Measurements from ENCODE around the gene C2orf92.
"Not testable (repeated sequence)": the region's sequence is repeated elsewhere in the genome, so short reads cannot be mapped to it uniquely, and the experiment has no call there.

Gene C2orf92

GRCh38 chr2:97669448-97669847 is at the start of gene C2orf92:
Gene C2orf92, plus strand, starts transcription at chr2:97669713. Its CDS starts 76 bp downstream, at chr2:97669789.
- no peak for DNase-seq

GRCh38 chr2:97620492-97620891 is 49.0 kb upstream of the C2orf92 start:
- not testable (repeated sequence) for DNase-seq

DNA sequence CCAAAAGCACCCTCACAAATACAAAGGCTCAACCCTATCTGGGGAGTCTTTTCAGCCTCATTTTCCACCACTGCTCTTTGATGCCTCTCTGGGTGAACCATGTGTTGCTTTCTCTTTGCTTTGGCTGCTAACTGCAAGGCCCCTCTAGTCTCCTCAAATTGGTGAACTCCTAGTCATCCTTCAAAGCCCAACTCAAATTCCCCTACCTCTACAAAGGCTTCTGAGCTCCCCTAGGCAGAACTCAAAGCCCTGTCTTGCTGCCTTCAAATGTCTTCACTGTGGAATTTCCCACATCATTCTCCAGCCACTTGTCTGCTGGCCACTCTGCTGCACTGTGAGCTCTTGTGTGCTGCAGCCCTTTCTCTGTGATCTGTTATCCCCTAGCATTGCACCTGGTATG is 46.5 kb upstream of the C2orf92 start:
- not testable (repeated sequence) for DNase-seq

DNA sequence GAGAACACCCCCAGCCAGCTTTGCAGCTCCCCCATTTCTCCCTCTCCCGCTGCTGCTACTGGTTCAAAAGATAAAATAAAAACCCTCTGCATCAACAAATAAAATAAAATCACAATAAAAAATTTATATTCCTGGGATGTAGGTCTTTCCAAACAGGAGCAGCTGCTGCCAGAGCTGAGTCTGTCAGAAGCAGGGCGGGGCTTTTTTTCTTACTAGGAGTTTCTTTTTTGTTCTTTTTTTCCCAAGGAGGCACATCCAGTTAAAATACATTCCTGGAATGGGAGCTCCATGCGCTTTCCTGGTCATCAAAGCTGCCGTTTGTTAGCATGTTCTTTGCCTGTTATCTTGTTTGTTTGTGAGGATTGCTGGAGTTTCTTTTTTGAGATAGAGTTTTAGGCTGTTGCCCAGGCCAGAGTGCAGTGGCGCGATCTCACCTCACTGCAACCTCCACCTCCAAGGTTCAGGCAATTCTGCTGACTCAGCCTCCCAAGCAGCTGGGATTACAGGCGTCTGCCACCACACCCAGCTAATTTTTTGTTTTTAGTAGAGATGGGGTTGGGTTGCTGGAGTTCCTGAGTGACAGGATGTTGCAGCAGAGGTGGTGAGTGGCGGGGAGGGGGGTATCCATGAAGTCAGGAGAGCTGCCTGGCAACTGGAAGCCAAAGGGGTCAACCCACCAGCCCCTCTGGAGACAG is 44.0 kb upstream of the C2orf92 start:
- DNase-seq: not testable (repeated sequence)

- DNase-seq: not testable (repeated sequence)
Measured at GRCh38 chr2:97626049-97626430, 43.5 kb upstream of the C2orf92 start.

- DNase-seq: no peak
Measured at GRCh38 chr2:97644023-97644717, 25.3 kb upstream of the C2orf92 start.

GRCh38 chr2:97645112-97645694 is 24.3 kb upstream of the C2orf92 start:
- DNase-seq: peak; percentile 53

- DNase-seq: peak; percentile 99
Measured at GRCh38 chr2:97645695-97646629, 23.6 kb upstream of the C2orf92 start, which contains the start of gene COX5B. Gene COX5B, plus strand, starts transcription at chr2:97646062. Its CDS starts 25 bp downstream, at chr2:97646087.

GRCh38 chr2:97646977-97647376 is 22.5 kb upstream of the C2orf92 start:
- no peak for DNase-seq

DNA sequence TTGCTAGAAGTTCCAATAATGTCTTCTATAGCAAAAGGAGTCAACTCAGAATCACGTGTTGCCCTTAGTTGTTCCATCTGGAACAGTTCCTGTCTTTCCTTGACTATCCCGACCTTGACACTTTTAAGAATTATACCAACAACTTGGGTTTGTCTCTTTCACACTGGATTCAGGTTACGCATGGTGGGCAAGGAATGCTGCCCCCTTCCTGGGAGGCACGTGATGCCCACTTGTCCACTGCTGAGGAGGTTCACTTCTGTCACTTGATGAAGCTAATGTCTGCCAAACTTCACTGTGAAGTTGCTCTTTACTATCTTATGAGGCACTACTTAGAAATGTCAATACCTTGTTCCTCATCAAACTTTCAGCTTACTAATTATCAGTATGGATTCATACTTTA is 18.4 kb upstream of the C2orf92 start:
- no peak for DNase-seq

DNA sequence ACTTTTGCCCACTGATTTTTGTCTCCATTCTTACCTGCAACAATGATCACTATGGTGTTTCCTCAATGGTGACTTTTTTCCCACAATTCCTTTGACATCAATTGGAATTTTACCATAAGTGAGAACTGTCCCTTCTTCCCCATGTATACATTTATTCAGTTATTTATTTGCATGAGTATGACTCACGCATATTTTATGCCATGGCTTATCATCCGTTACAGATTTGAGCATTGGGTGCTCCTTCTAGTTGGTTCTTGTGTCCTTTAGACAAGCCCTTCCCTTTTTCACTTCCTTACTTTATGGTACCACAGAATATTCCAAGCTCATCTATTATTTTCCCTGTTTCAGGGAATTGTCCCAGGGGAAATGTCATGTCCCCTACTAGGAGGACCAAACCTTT is 16.0 kb upstream of the C2orf92 start:
- no peak for DNase-seq

DNA sequence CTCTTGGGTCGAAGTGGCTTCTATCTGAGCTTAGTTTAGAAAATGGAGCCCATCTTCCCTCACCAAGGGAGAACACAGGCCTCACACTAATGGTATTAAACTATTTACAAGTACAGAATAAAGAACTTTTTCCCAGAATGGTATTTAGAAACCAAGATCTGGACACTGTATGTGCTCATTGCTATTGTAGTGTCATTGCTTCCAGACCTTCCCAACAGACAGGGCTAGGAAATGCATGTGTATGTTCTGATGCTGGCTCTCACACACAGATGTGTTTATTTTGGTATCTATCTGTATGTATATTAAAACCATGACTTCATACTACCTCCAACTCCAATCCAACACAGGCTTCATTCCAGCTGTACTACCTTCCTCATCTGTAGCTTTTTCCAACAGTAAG is 15.6 kb upstream of the C2orf92 start:
- no peak for DNase-seq

DNA sequence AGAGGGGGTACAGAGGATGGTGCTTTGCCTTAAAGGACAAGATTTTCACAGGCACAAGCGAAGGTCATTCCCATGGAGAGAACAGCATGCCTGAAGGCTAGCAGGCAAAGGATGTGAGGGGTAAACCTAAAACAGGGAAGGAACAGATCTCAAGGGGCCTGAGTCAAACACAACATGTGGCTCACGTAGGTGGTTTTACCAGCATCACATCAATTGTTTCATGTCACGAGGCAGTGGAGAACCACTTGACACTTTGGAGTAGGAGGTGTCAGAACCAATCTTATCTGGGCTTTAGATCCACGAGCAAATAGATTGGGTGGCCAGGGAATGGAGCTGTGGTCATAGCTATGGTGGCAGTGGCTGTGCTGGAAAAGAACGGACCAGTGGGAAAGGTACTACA is 15.2 kb upstream of the C2orf92 start:
- no peak for DNase-seq

DNA sequence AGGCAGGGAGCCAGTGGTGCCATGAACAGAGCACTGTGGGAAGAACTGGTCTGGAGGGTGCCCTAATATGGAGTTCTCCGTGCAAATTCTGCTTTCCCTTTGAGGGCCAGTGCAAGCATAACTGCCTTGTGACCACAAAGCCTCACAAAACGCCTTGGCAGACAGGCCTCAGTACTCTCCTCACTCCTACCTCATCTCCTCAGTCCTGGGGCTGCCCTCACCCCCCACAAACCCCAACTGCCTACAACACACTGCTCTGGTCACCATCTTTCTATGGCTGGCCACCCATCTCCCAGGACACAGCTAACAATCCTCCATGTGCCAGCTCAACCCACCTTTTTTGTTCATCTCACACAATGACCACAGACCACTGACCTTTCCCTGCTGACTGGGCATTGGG is 14.7 kb upstream of the C2orf92 start:
- no peak for DNase-seq

GRCh38 chr2:97656129-97656755 is 13.3 kb upstream of the C2orf92 start:
- no peak for DNase-seq

DNA sequence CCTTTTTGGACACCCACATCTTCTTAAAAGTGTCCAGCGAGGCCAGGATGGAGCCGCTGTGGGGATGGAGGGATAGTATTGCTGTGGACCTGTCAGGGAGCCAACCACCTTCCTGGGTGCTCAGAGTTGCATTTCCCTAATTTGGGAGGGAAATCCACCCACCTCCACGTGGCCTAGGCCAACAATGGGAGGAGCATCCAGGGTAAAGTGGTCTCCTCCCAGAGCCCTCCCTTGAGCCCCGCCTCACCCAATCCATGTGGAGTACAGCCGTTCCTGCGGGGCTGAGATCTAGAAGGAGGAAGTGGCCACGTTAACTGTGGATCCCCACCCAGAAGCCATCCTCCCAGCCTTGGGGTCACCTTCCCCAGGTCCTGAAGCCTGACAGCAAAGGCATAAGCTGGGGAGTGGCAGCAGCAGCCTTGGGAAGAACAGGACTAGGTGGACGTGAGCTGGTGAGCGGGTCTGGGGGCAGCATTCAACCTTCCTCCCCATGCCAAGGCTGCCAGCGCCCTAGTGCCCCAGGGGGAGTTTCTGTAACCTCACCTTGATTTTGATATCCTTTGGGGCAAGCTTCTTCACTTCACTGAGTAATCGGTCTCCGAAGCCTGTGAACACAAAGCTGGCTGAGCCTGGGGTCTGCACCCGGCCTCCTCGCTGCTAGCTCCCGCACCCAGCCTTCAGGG is 12.5 kb upstream of the C2orf92 start:
- DNase-seq: no peak

DNA sequence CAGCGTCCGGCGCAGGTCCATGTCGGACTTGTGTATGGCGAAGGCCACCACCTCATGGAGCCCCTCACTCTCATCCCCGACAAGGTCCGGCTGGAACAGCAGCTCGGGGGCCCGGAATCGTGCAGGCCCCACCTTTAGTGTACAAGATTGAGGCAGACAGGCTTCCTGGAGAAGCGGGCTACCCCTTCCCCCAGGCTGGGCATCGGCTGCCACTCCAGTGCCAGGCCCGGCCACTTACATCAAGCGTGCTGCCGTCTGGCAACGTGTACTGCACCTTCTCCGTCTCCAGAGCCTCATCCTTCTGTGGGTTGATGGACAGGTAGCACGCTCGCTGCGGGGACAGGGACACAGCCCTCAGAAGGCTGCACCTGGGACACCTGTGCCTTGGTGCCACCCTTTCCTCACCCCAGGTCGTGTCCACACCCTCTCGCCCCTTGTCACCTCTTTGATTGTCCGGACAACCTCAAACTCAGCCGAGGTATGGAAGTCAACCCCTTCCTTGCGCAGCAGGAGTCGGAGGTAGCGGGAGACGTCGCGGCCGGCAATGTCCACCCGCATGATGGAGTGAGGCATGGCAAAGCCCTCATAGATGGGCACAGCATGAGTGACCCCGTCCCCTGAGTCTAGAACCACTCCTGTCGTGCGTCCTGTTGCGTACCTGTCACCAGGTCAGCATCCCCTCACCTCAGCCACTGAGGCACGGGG is 11.4 kb upstream of the C2orf92 start:
- no peak for DNase-seq

DNA sequence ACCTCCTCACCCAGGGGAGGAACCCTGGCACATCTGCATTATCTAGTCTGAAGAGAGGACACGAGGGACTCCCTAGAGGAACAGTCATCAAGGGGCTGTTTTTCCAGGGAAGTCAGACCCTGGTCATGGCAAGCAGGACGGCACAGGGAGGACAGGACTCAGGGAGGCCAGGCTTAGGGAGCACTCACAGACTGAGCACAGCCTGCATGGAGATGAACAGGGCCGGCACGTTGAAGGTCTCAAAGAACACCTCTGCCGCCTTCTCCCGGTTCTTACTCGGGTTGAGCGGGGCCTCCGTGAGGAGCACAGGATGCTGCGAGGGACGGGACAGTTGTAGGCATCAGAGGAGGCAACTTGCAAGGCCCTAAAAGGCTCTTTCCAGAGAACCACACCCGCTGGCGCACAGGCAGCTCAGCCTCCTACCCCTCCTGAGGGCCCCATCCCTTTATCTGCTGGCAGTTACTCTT is 10.8 kb upstream of the C2orf92 start:
- DNase-seq: no peak

- no peak for DNase-seq
Measured at GRCh38 chr2:97659256-97660043, 10.1 kb upstream of the C2orf92 start.
